GM12878 (cell line): ENCODE data around the gene MRPL46. TPM values are rescaled to one million over a fixed set of nuclear protein-coding genes. Genes with fewer than 3 reads are reported as not detected.

Experiments used
- ATAC-seq: fragments of 200-7000 bp; cut with Tn5 transposase; 3 replicates; pipeline ENCODE4 v1.9.1; 2020; ENCODE audit warnings: mild to moderate bottlenecking, moderate library complexity
- BruUV-seq: library from RNA; stranded (reverse); fragments of 400-500 nt; replicated peaks from 2 replicates; lab custom pipeline; 2021; lab: Mats Ljungman, UMichigan
- CTCF ChIA-PET: fragments of 300-600 bp; sonication (Branson Sonifier 250); formaldehyde crosslinking; extraction: SDS; loops from one replicate; lab custom pipeline; 2021; ENCODE audit warnings: inconsistent platforms; lab: Yijun Ruan, JAX
- POLR2A ChIA-PET: fragments of 350-600 bp; formaldehyde crosslinking; extraction: SDS; loops from one replicate; lab custom pipeline; 2021; ENCODE audit warnings: inconsistent platforms; lab: Charles Lee
- RAD21 ChIA-PET: fragments of 300-600 bp; sonication (Branson Sonifier 250); formaldehyde crosslinking; loops from one replicate; lab custom pipeline; 2023; ENCODE audit warnings: antibody characterized with exemption; ENCODE audit not compliant: unreplicated experiment; lab: Charles Lee
- SMC1A ChIA-PET: fragments of 300-600 bp; sonication (Branson Sonifier 250); formaldehyde crosslinking; loops from one replicate; lab custom pipeline; 2023; ENCODE audit not compliant: unreplicated experiment, uncharacterized antibody; lab: Charles Lee
- DNase-seq: peaks from one replicate; pipeline ENCODE4 v3.0.0-alpha.2; 2011; ENCODE audit warnings: low read depth, low spot score
- FAIRE-seq: peaks from 3 replicates; lab custom pipeline; 2011; peaks lifted over from hg19 to GRCh38; lab: Jason Lieb, UNC
- H2AFZ ChIP-seq: 2 replicates; pipeline ENCODE4 v1.6.0; 2011; ENCODE audit warnings: low read depth, low read length, control low read depth; ENCODE audit not compliant: control insufficient read depth
- H3K27ac ChIP-seq: 2 replicates; pipeline ENCODE4 v1.5.1; 2011; ENCODE audit warnings: control low read depth; ENCODE audit not compliant: control insufficient read depth, insufficient read depth
- H3K27me3 ChIP-seq, 2 experiments: replicated peaks in 1 of 2; 2 replicates each; pipeline versions ENCODE4 v1.6.0 to v1.6.1; 2011; ENCODE audit warnings: low read length in 1 of 2; ENCODE audit not compliant: control insufficient read depth in 2 of 2, insufficient read depth in 2 of 2
- H3K36me3 ChIP-seq, 2 experiments: 2 replicates each; pipeline ENCODE4 v1.5.1; 2011; ENCODE audit warnings: low read length in 1 of 2; ENCODE audit not compliant: control insufficient read depth in 2 of 2, insufficient read depth in 2 of 2
- H3K4me1 ChIP-seq: 2 replicates; pipeline ENCODE4 v1.6.1; 2011; ENCODE audit warnings: mild to moderate bottlenecking, low read length, moderate library complexity, mixed read lengths; ENCODE audit not compliant: control insufficient read depth, insufficient read depth
- H3K4me2 ChIP-seq: 2 replicates; pipeline ENCODE4 v1.6.0; 2011; ENCODE audit warnings: control low read depth; ENCODE audit not compliant: control insufficient read depth, insufficient read depth
- H3K4me3 ChIP-seq: fragments of 200-600 bp; sonication (generic); 2 replicates; pipeline ENCODE4 v1.5.1; 2016
- H3K79me2 ChIP-seq: 2 replicates; pipeline ENCODE4 v1.6.0; 2011; ENCODE audit warnings: low read length; ENCODE audit not compliant: control insufficient read depth, insufficient read depth
- H3K9ac ChIP-seq: 2 replicates; pipeline ENCODE4 v1.8.0; 2011; ENCODE audit warnings: low read length, control low read depth, mixed read lengths; ENCODE audit not compliant: control insufficient read depth, insufficient read depth
- H3K9me3 ChIP-seq: replicated peaks from 3 replicates; pipeline ENCODE4 v1.5.1; 2011; ENCODE audit warnings: mild to moderate bottlenecking, low read length; ENCODE audit not compliant: control insufficient read depth, insufficient read depth
- H4K20me1 ChIP-seq: 2 replicates; pipeline ENCODE4 v1.6.0; 2011; ENCODE audit not compliant: control insufficient read depth, insufficient read depth
- ASH2L ChIP-seq: fragments of 300-600, 200-600 bp; sonication (generic); IDR thresholded peaks from 2 replicates; pipeline ENCODE4 v1.6.1; 2017; ENCODE audit warnings: low read depth, mild to moderate bottlenecking, borderline replicate concordance
- KDM1A ChIP-seq: fragments of 200-600 bp; sonication (generic); IDR thresholded peaks from 2 replicates; pipeline ENCODE4 v1.6.1; 2016; ENCODE audit warnings: borderline replicate concordance
- MTA2 ChIP-seq: fragments of 450-650 bp; IDR thresholded peaks from 2 replicates; pipeline ENCODE4 v1.6.1; 2016; ENCODE audit warnings: low read depth, mild to moderate bottlenecking, moderate library complexity
- MYC ChIP-seq: IDR thresholded peaks from 2 replicates; pipeline ENCODE4 v1.6.1; 2011; ENCODE audit warnings: mild to moderate bottlenecking, low read length, moderate library complexity, inconsistent platforms; ENCODE audit not compliant: insufficient read depth, insufficient replicate concordance, insufficient read length, severe bottlenecking
- PAX8 ChIP-seq: fragments of 450-650 bp; IDR thresholded peaks from 2 replicates; pipeline ENCODE4 v1.6.1; 2017; ENCODE audit warnings: mild to moderate bottlenecking, moderate library complexity
- POLR2AphosphoS2 ChIP-seq: IDR thresholded peaks from 2 replicates; pipeline ENCODE4 v1.6.1; 2011; ENCODE audit warnings: low read depth, mild to moderate bottlenecking, low read length, improper control_type of control experiment, moderate library complexity
- RUNX3 ChIP-seq: IDR thresholded peaks from 2 replicates; pipeline ENCODE4 v1.6.1; 2012; ENCODE audit warnings: low read length, inconsistent platforms
- WRNIP1 ChIP-seq: IDR thresholded peaks from 2 replicates; pipeline ENCODE4 v1.6.1; 2011; ENCODE audit warnings: low read depth, low read length, improper control_type of control experiment, borderline replicate concordance
- WGBS: methylation state at CpG from one replicate; pipeline ENCODE4 v1.1.6; 2016; ENCODE audit warnings: low lambda C conversion rate; ENCODE audit not compliant: insufficient replicate concordance, insufficient coverage; ENCODE audit errors: missing lambda C conversion rate; 5-methylcytosine and 5-hydroxymethylcytosine counted together
- in situ Hi-C: fragments of 300-500 bp; cut with MboI; formaldehyde crosslinking; loops from 9 replicates; pipeline ENCODE4 v1.14.3; 2018; ENCODE audit warnings: mixed read lengths
- intact Hi-C: fragments of 100-400 bp; cut with micrococcal nuclease; formaldehyde crosslinking; loops from one replicate; pipeline ENCODE4 v1.14.2; 2022; ENCODE audit not compliant: unreplicated experiment
- polyA plus RNA-seq, 11 experiments: library from polyadenylated mRNA; depleted of rRNA in 4 of 11; unstranded in 6 of 11; stranded (reverse) in 5 of 11; fragments of >200 nt; fragmentation: Nextera tagmentation in 4 of 11; fragmentation: Illumina TruSeq in 1 of 11; extraction: Ambion mirVana in 4 of 11; extraction: Trizol in 1 of 11; gene quantifications; 1 replicate in 1 of 11; 2 replicates in 10 of 11; pipeline versions ENCODE4 v1.2.1 to v1.2.3, GENCODE V29; 2011 to 2016; ENCODE audit warnings: inconsistent platforms in 2 of 11, missing spikeins in 2 of 11, low read depth in 1 of 11
- total RNA-seq, 4 experiments: library from RNA; depleted of rRNA in 3 of 4; stranded (reverse); fragments of >200 nt in 3 of 4; fragmentation: Illumina TruSeq in 1 of 4; extraction: Trizol in 1 of 4; gene quantifications; 2 replicates each; pipeline versions ENCODE4 v1.2.1 to v1.2.3, GENCODE V29; 2013 to 2021
- TF ChIP-seq, protein P1 (sequence below): IDR thresholded peaks from 2 replicates; pipeline ENCODE4 v1.6.1; 2011; ENCODE audit warnings: low read depth, mild to moderate bottlenecking, low read length, moderate library complexity, borderline replicate concordance; ENCODE audit errors: extremely low read depth

The MRPL46 gene
- total and polyA plus RNA-seq, 10 of the 15 experiments (the other 5 are each of a cell fraction or from before 2014, with no cell fraction given) = 37.4 to 96.7 (median 52.9) TPM

DNA sequence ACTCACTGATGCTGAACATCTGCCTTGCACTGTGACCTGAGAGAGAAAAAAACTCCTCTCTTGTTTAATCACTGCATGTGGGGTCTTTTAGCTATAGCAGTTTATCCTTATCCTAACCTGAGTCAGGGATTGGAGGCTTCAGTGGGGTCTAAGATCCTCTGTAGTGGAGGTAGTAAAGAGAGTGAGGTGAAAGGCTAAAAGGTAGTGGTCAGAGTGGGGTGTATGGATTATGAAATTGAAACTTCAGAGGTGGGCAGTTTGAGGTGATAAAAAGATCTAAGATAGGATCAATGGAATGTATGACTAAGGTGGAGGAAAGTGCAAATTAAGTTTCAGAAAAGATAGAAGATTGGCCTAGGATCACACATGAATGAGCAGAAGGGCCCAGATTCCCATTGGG is 42.8 kb upstream of the MRPL46 start (continued):
- TF ChIP-seq MYC (no peak), WRNIP1 (no peak), POLR2AphosphoS2 (no peak), PAX8 (no peak), KDM1A (no peak), ASH2L (no peak)

DNA sequence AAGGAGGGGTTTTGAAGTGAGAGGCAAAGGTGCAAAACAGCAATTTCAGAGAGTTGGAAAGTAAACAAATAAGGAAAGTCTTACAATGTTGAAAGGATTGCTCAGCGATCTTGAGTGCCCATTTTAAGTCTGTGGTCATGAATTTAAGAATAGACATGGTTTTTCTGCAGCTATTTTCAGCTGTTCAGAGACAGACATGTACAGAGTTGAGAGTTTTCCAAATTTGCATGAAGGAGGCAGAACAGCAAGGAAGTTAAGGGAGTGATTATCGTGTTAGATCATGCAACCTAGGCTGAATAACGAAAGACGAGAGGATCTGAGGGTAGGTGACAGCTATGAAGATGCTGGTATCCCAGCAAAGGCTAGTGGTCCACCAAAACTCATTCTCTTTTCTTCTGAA is 42.1 kb upstream of the MRPL46 start:
- Histone ChIP-seq H3K79me2 (no peaks in the 10 kb centered on the region), H3K4me2 (peak overlapping the region; percentile 1; the same call in 1 of the 2 replicates), H4K20me1 (no peaks in the 10 kb centered on the region), H3K9ac (no peak overlapping the region), H3K9me3 (no peaks in the 10 kb centered on the region), H3K4me3 (no peak overlapping the region), H3K27ac (no peak overlapping the region), H2AFZ (no peak overlapping the region), H3K27me3 (no peaks in the 10 kb centered on the region), H3K36me3 (no peaks in the 10 kb centered on the region), H3K4me1 (peaks cover 12% of the 10 kb centered on the region)
- FAIRE-seq (no peak), ATAC-seq (no peak), DNase-seq (no peak)
- in situ Hi-C loops (no loop called here), intact Hi-C loops (no loop called here)
- CTCF ChIA-PET = no interaction called here
- RAD21 ChIA-PET = no interaction called here
- TF ChIP-seq PAX8 (no peak), RUNX3 (peak; percentile 53), MTA2 (no peak)
- TF ChIP-seq, protein P1, sequence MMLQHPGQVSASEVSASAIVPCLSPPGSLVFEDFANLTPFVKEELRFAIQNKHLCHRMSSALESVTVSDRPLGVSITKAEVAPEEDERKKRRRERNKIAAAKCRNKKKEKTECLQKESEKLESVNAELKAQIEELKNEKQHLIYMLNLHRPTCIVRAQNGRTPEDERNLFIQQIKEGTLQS = no peak
- 1% methylated on average over 4 of the region's 4 CpGs for WGBS
- SMC1A ChIA-PET = no interaction called here
- POLR2A ChIA-PET = no interaction called here
- BruUV-seq = no TSS peak
